SK-N-SH (cell line): Measurements from ENCODE around the gene KCNJ8.

Experiments used
- RCOR1 ChIP-seq: fragments of 150-350 bp; IDR thresholded peaks from 2 replicates; pipeline ENCODE4 v1.6.1; 2017; ENCODE audit warnings: antibody characterized with exemption, low read length
- TAF1 ChIP-seq: IDR thresholded peaks from 2 replicates; pipeline ENCODE4 v1.6.1; 2012; ENCODE audit warnings: low read depth, mild to moderate bottlenecking, low read length, moderate library complexity, borderline replicate concordance
- TF ChIP-seq, protein P1 (sequence below): fragments of 200-600 bp; sonication (generic); IDR thresholded peaks from 2 replicates; pipeline ENCODE4 v1.6.1; 2017; ENCODE audit warnings: antibody characterized with exemption, mild to moderate bottlenecking, moderate library complexity
- TF ChIP-seq, protein P2 (sequence below): fragments of 150-350 bp; IDR thresholded peaks from 2 replicates; pipeline ENCODE4 v1.6.1; 2017; ENCODE audit warnings: antibody characterized with exemption, low read length, low read depth, borderline replicate concordance
- TF ChIP-seq, protein P3 (sequence below): IDR thresholded peaks from 2 replicates; pipeline ENCODE4 v1.6.1; 2012; ENCODE audit warnings: mild to moderate bottlenecking, low read depth, low read length, moderate library complexity

DNA sequence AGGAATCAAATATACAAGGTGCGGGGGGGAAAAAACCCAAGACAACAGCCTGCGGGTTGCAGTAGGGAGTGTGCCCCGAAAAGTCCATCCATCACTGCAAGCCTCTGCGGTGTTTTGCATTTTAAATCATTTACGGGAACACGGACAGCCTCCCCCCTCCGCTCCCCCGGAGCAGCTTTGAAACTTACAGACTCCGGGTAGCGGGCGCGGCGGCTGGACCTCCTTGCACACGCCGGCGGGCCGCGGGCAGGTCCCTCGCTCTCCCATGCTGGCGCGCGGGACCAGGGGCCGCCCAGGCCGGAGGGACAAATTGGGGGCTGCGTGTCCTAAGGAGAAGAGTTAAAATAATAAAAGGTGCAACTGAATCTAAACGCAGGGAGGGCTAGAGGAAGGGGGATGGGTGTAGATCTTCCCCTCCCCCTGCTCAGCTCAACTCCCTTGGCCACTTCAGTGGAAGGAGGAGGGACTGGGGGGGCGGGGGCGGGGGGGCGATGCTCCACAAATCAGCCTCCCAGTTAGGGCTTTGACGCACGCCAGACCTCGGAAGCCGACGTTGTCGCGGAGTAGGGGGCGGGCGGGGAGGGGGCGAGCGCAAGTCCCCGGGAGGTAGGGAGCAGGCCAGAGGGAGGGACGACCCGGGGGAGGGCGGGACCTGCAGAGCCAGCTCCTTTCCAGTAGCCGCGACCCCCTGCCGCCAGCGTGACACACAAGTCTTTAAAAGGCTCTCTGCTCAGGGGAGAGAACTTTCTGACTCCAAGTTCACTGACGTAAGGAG lies at the start of gene KCNJ8:
- TF ChIP-seq, protein P1, sequence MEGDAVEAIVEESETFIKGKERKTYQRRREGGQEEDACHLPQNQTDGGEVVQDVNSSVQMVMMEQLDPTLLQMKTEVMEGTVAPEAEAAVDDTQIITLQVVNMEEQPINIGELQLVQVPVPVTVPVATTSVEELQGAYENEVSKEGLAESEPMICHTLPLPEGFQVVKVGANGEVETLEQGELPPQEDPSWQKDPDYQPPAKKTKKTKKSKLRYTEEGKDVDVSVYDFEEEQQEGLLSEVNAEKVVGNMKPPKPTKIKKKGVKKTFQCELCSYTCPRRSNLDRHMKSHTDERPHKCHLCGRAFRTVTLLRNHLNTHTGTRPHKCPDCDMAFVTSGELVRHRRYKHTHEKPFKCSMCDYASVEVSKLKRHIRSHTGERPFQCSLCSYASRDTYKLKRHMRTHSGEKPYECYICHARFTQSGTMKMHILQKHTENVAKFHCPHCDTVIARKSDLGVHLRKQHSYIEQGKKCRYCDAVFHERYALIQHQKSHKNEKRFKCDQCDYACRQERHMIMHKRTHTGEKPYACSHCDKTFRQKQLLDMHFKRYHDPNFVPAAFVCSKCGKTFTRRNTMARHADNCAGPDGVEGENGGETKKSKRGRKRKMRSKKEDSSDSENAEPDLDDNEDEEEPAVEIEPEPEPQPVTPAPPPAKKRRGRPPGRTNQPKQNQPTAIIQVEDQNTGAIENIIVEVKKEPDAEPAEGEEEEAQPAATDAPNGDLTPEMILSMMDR: no peak
- TF ChIP-seq, protein P2, sequence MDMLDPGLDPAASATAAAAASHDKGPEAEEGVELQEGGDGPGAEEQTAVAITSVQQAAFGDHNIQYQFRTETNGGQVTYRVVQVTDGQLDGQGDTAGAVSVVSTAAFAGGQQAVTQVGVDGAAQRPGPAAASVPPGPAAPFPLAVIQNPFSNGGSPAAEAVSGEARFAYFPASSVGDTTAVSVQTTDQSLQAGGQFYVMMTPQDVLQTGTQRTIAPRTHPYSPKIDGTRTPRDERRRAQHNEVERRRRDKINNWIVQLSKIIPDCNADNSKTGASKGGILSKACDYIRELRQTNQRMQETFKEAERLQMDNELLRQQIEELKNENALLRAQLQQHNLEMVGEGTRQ: no peak
- TF ChIP-seq RCOR1 (no peak), TAF1 (no peak)
- TF ChIP-seq, protein P3, sequence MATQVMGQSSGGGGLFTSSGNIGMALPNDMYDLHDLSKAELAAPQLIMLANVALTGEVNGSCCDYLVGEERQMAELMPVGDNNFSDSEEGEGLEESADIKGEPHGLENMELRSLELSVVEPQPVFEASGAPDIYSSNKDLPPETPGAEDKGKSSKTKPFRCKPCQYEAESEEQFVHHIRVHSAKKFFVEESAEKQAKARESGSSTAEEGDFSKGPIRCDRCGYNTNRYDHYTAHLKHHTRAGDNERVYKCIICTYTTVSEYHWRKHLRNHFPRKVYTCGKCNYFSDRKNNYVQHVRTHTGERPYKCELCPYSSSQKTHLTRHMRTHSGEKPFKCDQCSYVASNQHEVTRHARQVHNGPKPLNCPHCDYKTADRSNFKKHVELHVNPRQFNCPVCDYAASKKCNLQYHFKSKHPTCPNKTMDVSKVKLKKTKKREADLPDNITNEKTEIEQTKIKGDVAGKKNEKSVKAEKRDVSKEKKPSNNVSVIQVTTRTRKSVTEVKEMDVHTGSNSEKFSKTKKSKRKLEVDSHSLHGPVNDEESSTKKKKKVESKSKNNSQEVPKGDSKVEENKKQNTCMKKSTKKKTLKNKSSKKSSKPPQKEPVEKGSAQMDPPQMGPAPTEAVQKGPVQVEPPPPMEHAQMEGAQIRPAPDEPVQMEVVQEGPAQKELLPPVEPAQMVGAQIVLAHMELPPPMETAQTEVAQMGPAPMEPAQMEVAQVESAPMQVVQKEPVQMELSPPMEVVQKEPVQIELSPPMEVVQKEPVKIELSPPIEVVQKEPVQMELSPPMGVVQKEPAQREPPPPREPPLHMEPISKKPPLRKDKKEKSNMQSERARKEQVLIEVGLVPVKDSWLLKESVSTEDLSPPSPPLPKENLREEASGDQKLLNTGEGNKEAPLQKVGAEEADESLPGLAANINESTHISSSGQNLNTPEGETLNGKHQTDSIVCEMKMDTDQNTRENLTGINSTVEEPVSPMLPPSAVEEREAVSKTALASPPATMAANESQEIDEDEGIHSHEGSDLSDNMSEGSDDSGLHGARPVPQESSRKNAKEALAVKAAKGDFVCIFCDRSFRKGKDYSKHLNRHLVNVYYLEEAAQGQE: no peak
